Smooth muscle cell (in vitro differentiated cells): ENCODE results near the gene XAGE1A. TPM values are rescaled to one million over a fixed set of nuclear protein-coding genes. Genes with fewer than 3 reads are reported as not detected.
"Not testable (repeated sequence)": the region's sequence is repeated elsewhere in the genome, so short reads cannot be mapped to it uniquely, and the experiment has no call there.

Source experiments
- DNase-seq: peaks from one replicate; lab custom pipeline; 2025; ENCODE audit not compliant: unreplicated experiment; lab: John Stamatoyannopoulos, UW
- H2AFZ ChIP-seq: fragments of 200-600 bp; sonication (generic); 2 replicates; pipeline ENCODE4 v1.6.0; 2016; ENCODE audit warnings: antibody characterized with exemption, low read depth, mild to moderate bottlenecking
- H3F3A ChIP-seq: fragments of 200-600 bp; sonication (generic); 2 replicates; pipeline ENCODE4 v1.6.0; 2017; ENCODE audit warnings: antibody characterized with exemption, low read depth
- H3K27ac ChIP-seq: fragments of 200-600 bp; sonication (generic); 2 replicates; pipeline ENCODE4 v1.5.1; 2016; ENCODE audit warnings: low read depth, mild to moderate bottlenecking
- H3K27me3 ChIP-seq: fragments of 200-600 bp; sonication (generic); 2 replicates; pipeline ENCODE4 v1.6.1; 2016; ENCODE audit warnings: low read depth, mild to moderate bottlenecking
- H3K36me3 ChIP-seq: fragments of 200-600 bp; sonication (generic); 2 replicates; pipeline ENCODE4 v1.5.1; 2016; ENCODE audit warnings: low read depth
- H3K4me1 ChIP-seq: fragments of 200-600 bp; sonication (generic); 2 replicates; pipeline ENCODE4 v1.5.1; 2016; ENCODE audit warnings: low read depth
- H3K4me2 ChIP-seq: fragments of 200-600 bp; sonication (generic); 2 replicates; pipeline ENCODE4 v1.6.0; 2016; ENCODE audit warnings: mild to moderate bottlenecking
- H3K4me3 ChIP-seq: fragments of 200-600 bp; sonication (generic); 2 replicates; pipeline ENCODE4 v1.5.1; 2016; ENCODE audit warnings: mild to moderate bottlenecking
- H3K79me2 ChIP-seq: fragments of 200-600 bp; sonication (generic); 2 replicates; pipeline ENCODE4 v1.6.0; 2016; ENCODE audit warnings: low read depth, mild to moderate bottlenecking
- H3K9ac ChIP-seq: fragments of 200-600 bp; sonication (generic); 2 replicates; pipeline ENCODE4 v1.6.0; 2016; ENCODE audit warnings: low read depth
- H3K9me3 ChIP-seq: fragments of 200-600 bp; sonication (generic); replicated peaks from 2 replicates; pipeline ENCODE4 v1.5.1; 2016; ENCODE audit warnings: low read depth
- H4K20me1 ChIP-seq: fragments of 200-600 bp; sonication (generic); 2 replicates; pipeline ENCODE4 v1.6.0; 2016; ENCODE audit warnings: low read depth
- WGBS: methylation state at CpG from one replicate; pipeline ENCODE4 v1.1.7; 2016; ENCODE audit warnings: low lambda C conversion rate; 5-methylcytosine and 5-hydroxymethylcytosine counted together
- polyA plus RNA-seq: library from polyadenylated mRNA; unstranded; fragments of >200 nt; fragmentation: Nextera tagmentation; extraction: Ambion mirVana; gene quantifications from 2 replicates; pipeline ENCODE4 v1.2.1, GENCODE V29; 2016
- total RNA-seq: library from RNA; depleted of rRNA; stranded (reverse); fragments of >200 nt; gene quantifications from 2 replicates; pipeline ENCODE4 v1.2.3, GENCODE V29; 2014
- TF ChIP-seq, protein P1 (sequence below): fragments of 200-600 bp; sonication (generic); IDR thresholded peaks from 2 replicates; pipeline ENCODE4 v1.5.1; 2017; ENCODE audit warnings: borderline replicate concordance, mild to moderate bottlenecking, antibody characterized with exemption; ENCODE audit not compliant: insufficient read depth, poor library complexity, severe bottlenecking

Gene XAGE1A
- total and polyA plus RNA-seq, 2 experiments from 2014 or later = not detected

DNA sequence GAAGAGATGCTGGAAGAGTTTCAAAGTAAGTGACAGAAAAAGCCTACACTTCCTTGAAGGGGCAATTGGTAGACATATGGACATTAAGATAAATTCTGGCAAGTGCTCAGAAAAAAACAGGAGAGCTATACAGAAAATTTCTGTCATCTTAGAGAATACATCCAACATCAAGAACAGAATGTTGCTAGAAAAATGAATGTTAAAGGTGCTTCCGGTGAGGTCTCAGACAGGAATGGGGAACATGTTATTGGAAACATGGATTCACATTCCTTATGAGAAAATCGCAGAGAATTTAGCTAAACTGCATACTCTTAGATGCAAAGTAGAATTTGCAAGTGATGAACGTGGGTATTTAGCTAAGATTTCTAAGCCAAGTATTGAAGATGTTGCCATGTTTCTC, 11.7 kb downstream of the XAGE1A start:
- H3K9me3 ChIP-seq = no peaks in the 10 kb centered on the region
- no peak overlapping the region for H3K4me3 ChIP-seq
- DNase-seq = no peak
- 64% methylated on average over 3 of the region's 3 CpGs for WGBS
- no peak overlapping the region for H3K9ac ChIP-seq
- no peaks in the 10 kb centered on the region for H3K79me2 ChIP-seq
- H3K27ac ChIP-seq = no peak overlapping the region
- H3K27me3 ChIP-seq = no peaks in the 10 kb centered on the region
- H3K36me3 ChIP-seq = no peaks in the 10 kb centered on the region
- no peak overlapping the region for H3K4me2 ChIP-seq
- no peaks in the 10 kb centered on the region for H3K4me1 ChIP-seq
- TF ChIP-seq, protein P1, sequence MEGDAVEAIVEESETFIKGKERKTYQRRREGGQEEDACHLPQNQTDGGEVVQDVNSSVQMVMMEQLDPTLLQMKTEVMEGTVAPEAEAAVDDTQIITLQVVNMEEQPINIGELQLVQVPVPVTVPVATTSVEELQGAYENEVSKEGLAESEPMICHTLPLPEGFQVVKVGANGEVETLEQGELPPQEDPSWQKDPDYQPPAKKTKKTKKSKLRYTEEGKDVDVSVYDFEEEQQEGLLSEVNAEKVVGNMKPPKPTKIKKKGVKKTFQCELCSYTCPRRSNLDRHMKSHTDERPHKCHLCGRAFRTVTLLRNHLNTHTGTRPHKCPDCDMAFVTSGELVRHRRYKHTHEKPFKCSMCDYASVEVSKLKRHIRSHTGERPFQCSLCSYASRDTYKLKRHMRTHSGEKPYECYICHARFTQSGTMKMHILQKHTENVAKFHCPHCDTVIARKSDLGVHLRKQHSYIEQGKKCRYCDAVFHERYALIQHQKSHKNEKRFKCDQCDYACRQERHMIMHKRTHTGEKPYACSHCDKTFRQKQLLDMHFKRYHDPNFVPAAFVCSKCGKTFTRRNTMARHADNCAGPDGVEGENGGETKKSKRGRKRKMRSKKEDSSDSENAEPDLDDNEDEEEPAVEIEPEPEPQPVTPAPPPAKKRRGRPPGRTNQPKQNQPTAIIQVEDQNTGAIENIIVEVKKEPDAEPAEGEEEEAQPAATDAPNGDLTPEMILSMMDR = no peak
- no peaks in the 10 kb centered on the region for H4K20me1 ChIP-seq
- H3F3A ChIP-seq = no peaks in the 10 kb centered on the region
- no peak overlapping the region for H2AFZ ChIP-seq

DNA sequence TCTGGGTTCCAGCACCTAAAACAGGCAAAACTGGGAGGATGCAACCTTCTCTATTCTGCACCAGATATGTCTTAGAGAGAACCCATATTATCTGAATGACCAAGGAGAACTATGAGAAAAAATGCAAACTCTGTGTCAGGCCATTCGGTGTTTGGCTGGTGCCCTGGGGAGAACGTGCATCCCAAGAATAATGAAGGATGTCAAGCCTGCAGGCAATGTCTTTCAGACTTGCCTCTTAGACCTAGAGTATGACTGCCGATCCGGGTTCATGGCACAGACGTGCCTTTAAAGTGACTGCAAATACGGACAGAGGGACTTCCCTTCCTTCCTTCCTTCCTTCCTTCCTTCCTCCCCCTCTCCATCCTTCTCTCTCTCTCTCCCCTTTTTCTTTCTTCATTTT, 14.3 kb downstream of the XAGE1A start:
- H3F3A ChIP-seq = no peaks in the 10 kb centered on the region
- no peaks in the 10 kb centered on the region for H3K9me3 ChIP-seq
- H3K36me3 ChIP-seq = no peaks in the 10 kb centered on the region
- TF ChIP-seq, protein P1 = no peak
- 75% methylated on average over 6 of the region's 6 CpGs for WGBS
- no peaks in the 10 kb centered on the region for H4K20me1 ChIP-seq
- H3K9ac ChIP-seq = no peak overlapping the region
- no peak overlapping the region for H2AFZ ChIP-seq
- no peaks in the 10 kb centered on the region for H3K79me2 ChIP-seq
- no peak for DNase-seq
- no peak overlapping the region for H3K4me3 ChIP-seq
- H3K4me2 ChIP-seq = no peak overlapping the region
- H3K4me1 ChIP-seq = no peaks in the 10 kb centered on the region
- no peak overlapping the region for H3K27ac ChIP-seq
- no peaks in the 10 kb centered on the region for H3K27me3 ChIP-seq

GRCh38 chrX:52511126-52511525, 15.5 kb downstream of the XAGE1A start:
- H4K20me1 ChIP-seq, H3K36me3 ChIP-seq, H3F3A ChIP-seq, H3K4me1 ChIP-seq, H3K4me2 ChIP-seq, H3K4me3 ChIP-seq, H3K27ac ChIP-seq, H3K9ac ChIP-seq, H2AFZ ChIP-seq, DNase-seq, H3K27me3 ChIP-seq, H3K79me2 ChIP-seq, H3K9me3 ChIP-seq: not testable (repeated sequence)
- WGBS = no CpG with 5 or more reads among the region's 6 CpGs

DNA sequence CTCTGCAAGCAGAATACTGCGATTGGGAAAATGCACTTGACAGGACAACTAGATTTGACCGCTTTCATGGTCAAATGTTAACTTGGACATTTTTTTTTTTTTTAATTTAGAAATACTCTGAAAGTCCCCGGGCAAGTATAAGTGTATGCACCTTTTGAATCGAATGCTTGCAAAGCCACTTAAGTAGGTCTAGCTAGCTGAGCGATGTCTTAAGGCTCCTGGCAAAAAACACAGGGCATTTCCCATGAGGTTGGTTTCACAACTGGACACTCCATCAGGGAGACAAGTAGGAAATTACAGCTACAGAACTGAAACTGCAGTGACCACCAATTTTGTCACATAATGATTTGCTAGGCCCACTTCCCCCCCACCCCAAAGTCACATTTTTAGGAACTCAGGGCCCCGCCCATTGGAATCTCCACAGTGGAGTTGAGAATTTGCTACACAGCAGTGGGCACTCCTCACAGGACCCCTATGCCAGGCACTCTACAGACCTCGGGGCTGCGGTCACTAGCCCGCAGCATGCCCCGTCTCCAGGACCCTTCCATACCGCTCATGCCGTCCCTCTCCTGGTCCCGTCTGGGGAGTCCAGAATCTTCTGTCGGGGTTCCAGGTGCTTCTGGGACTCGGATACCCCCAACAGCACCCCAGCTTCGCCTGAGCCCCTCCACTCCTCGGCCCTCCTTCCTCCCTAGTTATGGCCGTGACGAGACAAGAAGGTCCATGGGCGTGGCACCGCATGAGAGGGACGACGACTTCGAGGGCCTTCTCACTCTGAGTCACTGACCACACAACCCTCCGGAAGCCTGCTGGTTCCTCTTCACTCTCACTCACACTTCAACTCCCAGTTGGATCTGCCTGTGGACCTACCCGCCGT, 20.7 kb downstream of the XAGE1A start:
- not testable (repeated sequence) for H3K9ac ChIP-seq, H3K4me2 ChIP-seq, H3K4me1 ChIP-seq, H3K4me3 ChIP-seq, H3K27ac ChIP-seq, H3K79me2 ChIP-seq, H4K20me1 ChIP-seq, H3K36me3 ChIP-seq, H3K9me3 ChIP-seq, DNase-seq, H2AFZ ChIP-seq, H3K27me3 ChIP-seq, H3F3A ChIP-seq
- WGBS = no CpG with 5 or more reads among the region's 27 CpGs

GRCh38 chrX:52516987-52517325, 21.3 kb downstream of the XAGE1A start, which contains the start of gene XAGE1B:
Gene XAGE1B, minus strand, starts transcription at chrX:52517063. Its CDS starts 1,536 bp downstream, at chrX:52515527.
- not testable (repeated sequence) for H3K9ac ChIP-seq, H3K27me3 ChIP-seq, DNase-seq, H3K4me1 ChIP-seq, H3K4me2 ChIP-seq, H3F3A ChIP-seq, H3K36me3 ChIP-seq, H4K20me1 ChIP-seq, H3K79me2 ChIP-seq, H3K9me3 ChIP-seq, H3K27ac ChIP-seq, H3K4me3 ChIP-seq, H2AFZ ChIP-seq
- WGBS = no CpG with 5 or more reads among the region's 18 CpGs

DNA sequence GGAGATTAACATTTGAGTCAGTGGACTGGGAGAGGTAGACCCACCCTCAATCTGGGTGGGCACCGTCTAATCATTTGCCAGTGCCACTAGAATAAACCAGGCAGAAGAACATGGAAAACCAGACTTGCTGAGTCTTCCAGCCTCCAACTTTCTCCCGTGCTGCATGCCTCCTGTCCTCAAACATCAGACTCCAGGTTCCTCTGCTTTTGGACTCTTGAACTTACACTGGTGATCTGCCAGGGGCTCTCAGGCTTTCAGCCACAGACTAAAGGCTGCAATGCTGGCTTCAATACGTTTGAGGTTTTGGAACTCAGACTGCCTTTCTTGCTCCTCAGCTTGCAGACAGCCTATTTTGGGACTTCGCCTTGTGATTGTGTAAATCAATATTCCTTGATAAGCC, 45.4 kb downstream of the XAGE1A start:
- not testable (repeated sequence) for H3K9ac ChIP-seq, H3K27ac ChIP-seq, H3K9me3 ChIP-seq, H3K4me3 ChIP-seq, H2AFZ ChIP-seq, H3K4me1 ChIP-seq, H3K27me3 ChIP-seq, H4K20me1 ChIP-seq, H3K36me3 ChIP-seq, H3F3A ChIP-seq, H3K79me2 ChIP-seq, H3K4me2 ChIP-seq, DNase-seq
- WGBS = 71% methylated on average over 4 of the region's 4 CpGs
